Astrocyte (in vitro differentiated cells and primary cell): ENCODE measurements around the gene CORO2A.

Source experiments
- EZH2 ChIP-seq: IDR thresholded peaks from 2 replicates; pipeline ENCODE4 v1.6.1; 2012; ENCODE audit warnings: mild to moderate bottlenecking, low read length, inconsistent platforms; ENCODE audit not compliant: insufficient read depth
- TF ChIP-seq, protein P1 (sequence below): IDR thresholded peaks from 2 replicates; pipeline ENCODE4 v1.5.1; 2011; ENCODE audit warnings: low read depth, mild to moderate bottlenecking, inconsistent platforms, low read length, moderate library complexity; ENCODE audit not compliant: insufficient read depth

DNA sequence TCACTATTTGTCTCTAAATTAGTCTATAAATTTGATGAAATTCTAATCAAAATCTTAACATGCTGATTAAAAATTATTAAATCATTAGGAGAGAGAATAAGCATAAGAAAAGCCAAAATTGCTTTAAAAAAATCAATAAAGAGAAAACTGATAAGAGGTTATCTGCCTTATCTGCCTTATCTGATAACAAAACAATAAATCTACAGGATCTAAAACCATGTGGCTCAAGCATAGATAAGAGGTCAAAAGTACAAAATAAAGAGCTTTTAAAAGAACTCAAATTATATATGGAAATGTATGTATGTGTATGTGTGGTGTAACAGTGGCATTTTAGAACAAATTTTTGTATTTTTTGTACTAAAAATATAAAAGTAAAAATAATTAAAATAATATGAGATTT, 92.0 kb downstream of the CORO2A start:
- TF ChIP-seq, protein P1, sequence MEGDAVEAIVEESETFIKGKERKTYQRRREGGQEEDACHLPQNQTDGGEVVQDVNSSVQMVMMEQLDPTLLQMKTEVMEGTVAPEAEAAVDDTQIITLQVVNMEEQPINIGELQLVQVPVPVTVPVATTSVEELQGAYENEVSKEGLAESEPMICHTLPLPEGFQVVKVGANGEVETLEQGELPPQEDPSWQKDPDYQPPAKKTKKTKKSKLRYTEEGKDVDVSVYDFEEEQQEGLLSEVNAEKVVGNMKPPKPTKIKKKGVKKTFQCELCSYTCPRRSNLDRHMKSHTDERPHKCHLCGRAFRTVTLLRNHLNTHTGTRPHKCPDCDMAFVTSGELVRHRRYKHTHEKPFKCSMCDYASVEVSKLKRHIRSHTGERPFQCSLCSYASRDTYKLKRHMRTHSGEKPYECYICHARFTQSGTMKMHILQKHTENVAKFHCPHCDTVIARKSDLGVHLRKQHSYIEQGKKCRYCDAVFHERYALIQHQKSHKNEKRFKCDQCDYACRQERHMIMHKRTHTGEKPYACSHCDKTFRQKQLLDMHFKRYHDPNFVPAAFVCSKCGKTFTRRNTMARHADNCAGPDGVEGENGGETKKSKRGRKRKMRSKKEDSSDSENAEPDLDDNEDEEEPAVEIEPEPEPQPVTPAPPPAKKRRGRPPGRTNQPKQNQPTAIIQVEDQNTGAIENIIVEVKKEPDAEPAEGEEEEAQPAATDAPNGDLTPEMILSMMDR = no peak
- TF ChIP-seq EZH2 = no peak
